Mesendoderm (in vitro differentiated cells): ENCODE measurements around the gene STUB1.
A peak's percentile ranks its signal among the peaks of the same experiment; 100 is the strongest.

ENCODE experiments used
- DNase-seq: peaks from one replicate; pipeline ENCODE4 v3.0.0; 2013
- H2AK5ac ChIP-seq: 2 replicates; pipeline ENCODE4 v1.6.1; 2013; ENCODE audit warnings: low read length, inconsistent platforms
- H2BK120ac ChIP-seq: 2 replicates; pipeline ENCODE4 v1.6.1; 2013; ENCODE audit warnings: low read depth, mild to moderate bottlenecking, low read length, moderate library complexity, mixed read lengths
- H2BK15ac ChIP-seq: replicated peaks from 2 replicates; pipeline ENCODE4 v1.6.1; 2013; ENCODE audit warnings: low read depth, mild to moderate bottlenecking, moderate library complexity
- H2BK5ac ChIP-seq: 2 replicates; pipeline ENCODE4 v1.6.1; 2013; ENCODE audit warnings: low read length, inconsistent platforms
- H3K18ac ChIP-seq: 2 replicates; pipeline ENCODE4 v1.6.1; 2013; ENCODE audit warnings: mild to moderate bottlenecking, low read length, mixed read lengths
- H3K23ac ChIP-seq: one replicate; pipeline ENCODE4 v1.6.1; 2013; ENCODE audit warnings: low read length
- H3K27ac ChIP-seq: 2 replicates; pipeline ENCODE4 v1.5.1; 2013; ENCODE audit warnings: low read depth, mild to moderate bottlenecking, inconsistent platforms, low read length, moderate library complexity
- H3K27me3 ChIP-seq: 2 replicates; pipeline ENCODE4 v1.6.1; 2013; ENCODE audit warnings: low read length, control low read depth, mild to moderate bottlenecking, inconsistent platforms; ENCODE audit not compliant: insufficient read depth, poor library complexity
- H3K36me3 ChIP-seq: 2 replicates; pipeline ENCODE4 v1.6.1; 2013; ENCODE audit warnings: low read length, inconsistent platforms; ENCODE audit not compliant: control insufficient read depth, insufficient read depth
- H3K4ac ChIP-seq: one replicate; pipeline ENCODE4 v1.6.1; 2013; ENCODE audit warnings: low read depth, mild to moderate bottlenecking, low read length, moderate library complexity
- H3K4me1 ChIP-seq: 2 replicates; pipeline ENCODE4 v1.6.1; 2013; ENCODE audit warnings: low read depth, low read length, inconsistent platforms; ENCODE audit not compliant: control insufficient read depth
- H3K4me2 ChIP-seq: 2 replicates; pipeline ENCODE4 v1.6.1; 2013; ENCODE audit warnings: low read length
- H3K4me3 ChIP-seq: 2 replicates; pipeline ENCODE4 v1.5.1; 2013; ENCODE audit warnings: mild to moderate bottlenecking, low read length
- H3K56ac ChIP-seq: one replicate; pipeline ENCODE4 v1.6.1; 2013; ENCODE audit warnings: low read length
- H3K79me1 ChIP-seq: 2 replicates; pipeline ENCODE4 v1.6.1; 2013; ENCODE audit warnings: low read length, inconsistent platforms
- H3K79me2 ChIP-seq: 2 replicates; pipeline ENCODE4 v1.6.1; 2013; ENCODE audit warnings: mild to moderate bottlenecking, low read length; ENCODE audit not compliant: control insufficient read depth, insufficient read depth
- H3K9ac ChIP-seq: 2 replicates; pipeline ENCODE4 v1.6.1; 2013; ENCODE audit warnings: low read length, inconsistent platforms
- H4K5ac ChIP-seq: one replicate; pipeline ENCODE4 v1.6.1; 2013; ENCODE audit warnings: low read length
- H4K8ac ChIP-seq: one replicate; pipeline ENCODE4 v1.6.1; 2013; ENCODE audit warnings: low read depth, mild to moderate bottlenecking, control low read depth, low read length, moderate library complexity
- WGBS: extraction: QIAGEN DNeasy Blood & Tissue Kit; methylation state at CpG from one replicate; pipeline ENCODE4 v1.1.7; 2013; ENCODE audit warnings: low lambda C conversion rate, missing lambda C conversion rate; ENCODE audit not compliant: insufficient coverage; ENCODE audit errors: extremely low coverage; 5-methylcytosine and 5-hydroxymethylcytosine counted together

Gene STUB1

GRCh38 chr16:667113-667779, 13.0 kb upstream of the STUB1 start:
- Histone ChIP-seq H2AK5ac (no peak overlapping the region), H4K5ac (no peak overlapping the region), H3K79me2 (peaks cover 12% of the 10 kb centered on the region), H3K36me3 (peaks cover 15% of the 10 kb centered on the region), H3K18ac (no peak overlapping the region), H2BK5ac (no peak overlapping the region), H3K4me3 (no peak overlapping the region), H3K27ac (no peak overlapping the region), H3K4ac (no peak overlapping the region), H3K23ac (no peak overlapping the region), H3K9ac (peak overlapping the region; percentile 42), H3K4me1 (no peaks in the 10 kb centered on the region), H3K27me3 (no peaks in the 10 kb centered on the region), H3K79me1 (peaks cover 9% of the 10 kb centered on the region), H2BK120ac (no peak overlapping the region), H3K4me2 (no peak overlapping the region), H2BK15ac (no peak overlapping the region), H3K56ac (peak overlapping the region; percentile 64), H4K8ac (no peak overlapping the region)
- WGBS = no CpG with 5 or more reads among the region's 22 CpGs
- no peak for DNase-seq

- Histone ChIP-seq H3K4me3 (peak within 1 kb of the TSS; percentile 88), H3K23ac (peak within 1 kb of the TSS; percentile 24), H2BK120ac (no peak within 1 kb of the TSS), H2BK5ac (no peak within 1 kb of the TSS), H3K4me2 (peak within 1 kb of the TSS; percentile 39), H4K8ac (no peak within 1 kb of the TSS), H3K4me1 (no peaks in the 10 kb centered on the region), H3K27ac (no peak within 1 kb of the TSS), H3K18ac (peak within 1 kb of the TSS; percentile 19), H3K4ac (peak within 1 kb of the TSS; percentile 64), H3K36me3 (peaks cover 20% of the 10 kb centered on the region), H3K56ac (peak within 1 kb of the TSS; percentile 97), H3K79me2 (peaks cover 12% of the 10 kb centered on the region), H2AK5ac (no peak within 1 kb of the TSS), H3K79me1 (peaks cover 9% of the 10 kb centered on the region), H4K5ac (no peak within 1 kb of the TSS), H3K27me3 (no peaks in the 10 kb centered on the region), H2BK15ac (no peak within 1 kb of the TSS), H3K9ac (peak within 1 kb of the TSS; percentile 94)
- no CpG with 5 or more reads among the region's 78 CpGs for WGBS
- DNase-seq = peak; percentile 95
These were observed 12.3 kb upstream of the STUB1 start, which contains the start of gene RHOT2 for GRCh38 chr16:667780-668518. TSS of gene RHOT2 (plus strand) at chr16:668132. CDS start at chr16:668200, 68 bp downstream.

- peak overlapping the region; percentile 19 for H3K18ac ChIP-seq
- no peak overlapping the region for H3K27ac ChIP-seq
- H3K36me3 ChIP-seq = peaks cover 22% of the 10 kb centered on the region
- H3K4me1 ChIP-seq = no peaks in the 10 kb centered on the region
- no peak overlapping the region for H4K5ac ChIP-seq
- H3K4me2 ChIP-seq = peak overlapping the region; percentile 39
- no CpG with 5 or more reads among the region's 50 CpGs for WGBS
- H4K8ac ChIP-seq = no peak overlapping the region
- H2AK5ac ChIP-seq = no peak overlapping the region
- no peak overlapping the region for H2BK120ac ChIP-seq
- H3K4ac ChIP-seq = peak overlapping the region; percentile 64
- H3K4me3 ChIP-seq = peak overlapping the region; percentile 88
- peak overlapping the region; percentile 97 for H3K56ac ChIP-seq
- H2BK5ac ChIP-seq = no peak overlapping the region
- no peak overlapping the region for H2BK15ac ChIP-seq
- H3K9ac ChIP-seq = peak overlapping the region; percentile 94
- H3K27me3 ChIP-seq = no peaks in the 10 kb centered on the region
- H3K79me1 ChIP-seq = peaks cover 9% of the 10 kb centered on the region
- H3K23ac ChIP-seq = peak overlapping the region; percentile 24
- no peak for DNase-seq
- peaks cover 12% of the 10 kb centered on the region for H3K79me2 ChIP-seq
These were observed 11.6 kb upstream of the STUB1 start for GRCh38 chr16:668519-669171.

GRCh38 chr16:669666-670065, 10.5 kb upstream of the STUB1 start:
- H3K4me1 ChIP-seq = no peaks in the 10 kb centered on the region

GRCh38 chr16:670485-671352, 9.5 kb upstream of the STUB1 start:
- Histone ChIP-seq H2BK120ac (no peak overlapping the region), H3K9ac (no peak overlapping the region), H3K56ac (no peak overlapping the region), H3K4me2 (no peak overlapping the region), H3K79me2 (peaks cover 12% of the 10 kb centered on the region), H3K23ac (no peak overlapping the region), H4K5ac (no peak overlapping the region), H3K27me3 (no peaks in the 10 kb centered on the region), H3K36me3 (peaks cover 22% of the 10 kb centered on the region), H3K4me3 (no peak overlapping the region), H2BK5ac (no peak overlapping the region), H3K79me1 (peaks cover 9% of the 10 kb centered on the region), H3K4me1 (peaks cover 5% of the 10 kb centered on the region), H2AK5ac (no peak overlapping the region), H3K18ac (no peak overlapping the region), H4K8ac (no peak overlapping the region), H3K27ac (no peak overlapping the region), H3K4ac (no peak overlapping the region), H2BK15ac (no peak overlapping the region)
- WGBS = no CpG with 5 or more reads among the region's 52 CpGs
- no peak for DNase-seq

More at GRCh38 chr16:669666-670065, 10.5 kb upstream of the STUB1 start:
- Histone ChIP-seq H3K4me2 (no peak overlapping the region), H3K27me3 (no peaks in the 10 kb centered on the region), H3K9ac (no peak overlapping the region), H4K8ac (no peak overlapping the region), H2BK15ac (no peak overlapping the region), H3K79me2 (peaks cover 12% of the 10 kb centered on the region), H2BK120ac (no peak overlapping the region), H3K18ac (no peak overlapping the region), H3K4ac (no peak overlapping the region), H3K4me3 (no peak overlapping the region), H3K36me3 (peaks cover 22% of the 10 kb centered on the region), H3K27ac (no peak overlapping the region), H3K56ac (no peak overlapping the region), H2BK5ac (no peak overlapping the region), H3K23ac (no peak overlapping the region), H3K79me1 (peaks cover 9% of the 10 kb centered on the region), H2AK5ac (no peak overlapping the region), H4K5ac (no peak overlapping the region)
- DNase-seq = no peak
- WGBS = no CpG with 5 or more reads among the region's 13 CpGs
